Vagina (tissue), 2 donors: Measurements from ENCODE around the gene CNMD.

Source experiments
- CTCF ChIP-seq, 3 experiments: fragments of 450-650 bp in 2 of 3; fragments of 200-600 bp in 1 of 3; sonication (generic) in 1 of 3; IDR thresholded peaks; one replicate each; pipeline ENCODE4 v1.5.1; 2017 to 2019; ENCODE audit warnings: antibody characterized with exemption in 3 of 3, mild to moderate bottlenecking in 2 of 3, moderate library complexity in 2 of 3
- POLR2A ChIP-seq, 2 donors: fragments of 450-650 bp; IDR thresholded peaks; one replicate each; pipeline ENCODE4 v1.6.1; 2017; ENCODE audit warnings: antibody characterized with exemption in 2 of 2, mild to moderate bottlenecking in 2 of 2, moderate library complexity in 2 of 2
- POLR2AphosphoS5 ChIP-seq, 2 donors: sonication (generic); formaldehyde crosslinking; IDR thresholded peaks; one replicate each; pipeline ENCODE4 v1.9.0; 2017; ENCODE audit warnings: antibody characterized with exemption in 2 of 2, mild to moderate bottlenecking in 2 of 2, low read depth in 1 of 2; ENCODE audit not compliant: insufficient read depth in 1 of 2

GRCh38 chr13:52706081-52706480 lies 33.5 kb downstream of the CNMD start:
- TF ChIP-seq POLR2A (IDR thresholded peaks at IDR 0.05) (no peak), CTCF (IDR thresholded peaks at IDR 0.05) (no peak), POLR2AphosphoS5 (IDR thresholded peaks at IDR 0.05; ENCODE audit: insufficient read depth in 1 of 2, low read depth in 1 of 2) (no peak)
